B cell (primary cell): ENCODE data around the gene CA14. TPM values are rescaled to one million over a fixed set of nuclear protein-coding genes. Genes with fewer than 3 reads are reported as not detected.

Experiments used
- ATAC-seq: fragments of 200-7000 bp; cut with Tn5 transposase; one replicate; pipeline ENCODE4 v1.10.0; 2021; ENCODE audit warnings: low read depth, mild to moderate bottlenecking, moderate number of reproducible peaks, moderate library complexity
- CTCF ChIA-PET: fragments of 350-600 bp; sonication (Branson Sonifier 250); formaldehyde crosslinking; loops from one replicate; lab custom pipeline; 2021; ENCODE audit warnings: antibody characterized with exemption, inconsistent platforms; lab: Charles Lee
- POLR2A ChIA-PET: fragments of 350-600 bp; sonication (Branson Sonifier 250); formaldehyde crosslinking; loops from one replicate; lab custom pipeline; 2021; ENCODE audit warnings: antibody characterized with exemption; lab: Charles Lee
- DNase-seq: peaks from one replicate; pipeline ENCODE4 v3.0.0; 2013
- H2AFZ ChIP-seq: 2 replicates; pipeline ENCODE4 v1.6.1; 2012; ENCODE audit warnings: mild to moderate bottlenecking, low read depth, low read length; ENCODE audit not compliant: insufficient read depth, poor library complexity, severe bottlenecking
- H3K27ac ChIP-seq, 2 donors: 1 replicate in 1 of 2; 2 replicates in 1 of 2; pipeline ENCODE4 v1.5.1; 2012 to 2013; ENCODE audit warnings: low read length in 2 of 2, mild to moderate bottlenecking in 2 of 2, moderate library complexity in 1 of 2
- H3K27me3 ChIP-seq, 4 experiments: fragments of 200-600 bp in 1 of 4; sonication (generic) in 1 of 4; replicated peaks in 1 of 4; 1 replicate in 2 of 4; 2 replicates in 2 of 4; pipeline versions ENCODE4 v1.6.1 to v1.7.0; 2013 to 2016; ENCODE audit warnings: low read length in 3 of 4, mild to moderate bottlenecking in 2 of 4, mixed read lengths in 1 of 4, moderate library complexity in 1 of 4; ENCODE audit not compliant: insufficient read depth in 4 of 4, control insufficient read depth in 3 of 4; ENCODE audit errors: control extremely low read depth in 1 of 4
- H3K36me3 ChIP-seq, 2 experiments: replicated peaks in 1 of 2; 1 replicate in 1 of 2; 2 replicates in 1 of 2; pipeline versions ENCODE4 v1.6.1 to v1.7.1; 2013; ENCODE audit warnings: low read length in 1 of 2; ENCODE audit not compliant: insufficient read depth in 2 of 2, control insufficient read depth in 1 of 2; ENCODE audit errors: control extremely low read depth in 1 of 2, extremely low read depth in 1 of 2
- H3K4me1 ChIP-seq, 2 donors: fragments of 200-600 bp in 1 of 2; sonication (generic) in 1 of 2; 1 replicate in 1 of 2; 2 replicates in 1 of 2; pipeline versions ENCODE4 v1.5.1 to v1.6.1; 2013 to 2017; ENCODE audit warnings: low read length in 2 of 2; ENCODE audit not compliant: control insufficient read depth in 2 of 2, insufficient read depth in 2 of 2
- H3K4me2 ChIP-seq: replicated peaks from 2 replicates; pipeline ENCODE3; 2012; ENCODE audit warnings: mild to moderate bottlenecking, low read depth, low read length; ENCODE audit not compliant: poor library complexity, severe bottlenecking
- H3K4me3 ChIP-seq, 5 experiments: fragments of 200-600 bp in 1 of 5; sonication (generic) in 1 of 5; 1 replicate in 3 of 5; 2 replicates in 2 of 5; pipeline versions ENCODE4 v1.5.1 to v1.7.0; 2011 to 2016; ENCODE audit warnings: low read length in 4 of 5, mild to moderate bottlenecking in 4 of 5, low read depth in 2 of 5, control low read depth in 1 of 5, moderate library complexity in 1 of 5; ENCODE audit not compliant: insufficient read depth in 1 of 5; ENCODE audit errors: control extremely low read depth in 1 of 5, extremely low read depth in 1 of 5
- H3K79me2 ChIP-seq: fragments of 200-600 bp; sonication (generic); one replicate; pipeline ENCODE4 v1.6.0; 2016; ENCODE audit warnings: low read length; ENCODE audit not compliant: control insufficient read depth, insufficient read depth
- H3K9ac ChIP-seq: fragments of 200-600 bp; sonication (generic); 2 replicates; pipeline ENCODE4 v1.6.1; 2017; ENCODE audit warnings: mild to moderate bottlenecking, low read length, moderate library complexity
- H3K9me3 ChIP-seq, 3 donors: one replicate each; pipeline versions ENCODE4 v1.6.1 to v1.7.1; 2013; ENCODE audit warnings: low read length in 2 of 3; ENCODE audit not compliant: control insufficient read depth in 2 of 3, insufficient read depth in 1 of 3; ENCODE audit errors: control extremely low read depth in 1 of 3
- H4K20me1 ChIP-seq: 2 replicates; pipeline ENCODE4 v1.6.0; 2012; ENCODE audit warnings: mild to moderate bottlenecking, low read length; ENCODE audit not compliant: insufficient read depth, control insufficient read depth, poor library complexity, severe bottlenecking
- H3K27ac Mint-ChIP-seq: one replicate; pipeline ENCODE4 v1.8.0; 2021; ENCODE audit warnings: mixed read lengths
- H3K27me3 Mint-ChIP-seq: one replicate; pipeline ENCODE4 v1.8.0; 2021; ENCODE audit warnings: mixed read lengths
- H3K4me1 Mint-ChIP-seq: one replicate; pipeline ENCODE4 v1.8.0; 2021; ENCODE audit warnings: mixed read lengths
- H3K4me3 Mint-ChIP-seq: one replicate; pipeline ENCODE4 v1.8.0; 2021; ENCODE audit warnings: mixed read lengths
- H3K9me3 Mint-ChIP-seq: one replicate; pipeline ENCODE4 v1.8.0; 2022; ENCODE audit warnings: mixed read lengths; ENCODE audit not compliant: insufficient read depth
- EZH2 ChIP-seq: IDR thresholded peaks from 2 replicates; pipeline ENCODE4 v1.6.1; 2012; ENCODE audit warnings: borderline replicate concordance, low read depth, mild to moderate bottlenecking, moderate library complexity, low read length; ENCODE audit not compliant: insufficient read depth, poor library complexity, severe bottlenecking
- WGBS: methylation state at CpG from one replicate; pipeline ENCODE4 v1.1.5; 2013; ENCODE audit warnings: missing lambda C conversion rate; ENCODE audit not compliant: insufficient coverage; 5-methylcytosine and 5-hydroxymethylcytosine counted together
- intact Hi-C: fragments of 100-400 bp; cut with micrococcal nuclease; formaldehyde crosslinking; loops from one replicate; pipeline ENCODE4 v1.10.0; 2022
- polyA plus RNA-seq: library from polyadenylated mRNA; depleted of rRNA; stranded (reverse); fragments of >200 nt; gene quantifications from 2 replicates; pipeline ENCODE4 v1.2.3, GENCODE V29; 2012
- total RNA-seq, 2 donors: library from RNA; stranded (reverse); fragments of 120-200 nt in 1 of 2; gene quantifications; 1 replicate in 1 of 2; 2 replicates in 1 of 2; pipeline versions ENCODE4 v1.2.3 to v1.2.4, GENCODE V29; 2013 to 2022
- TF ChIP-seq, protein P1 (sequence below): fragments of 200-600 bp; IDR thresholded peaks from one replicate; pipeline ENCODE4 v1.8.0; 2022; ENCODE audit warnings: antibody characterized with exemption, mild to moderate bottlenecking

Gene CA14
- total and polyA plus RNA-seq, 2 donors (not counting 1 experiment from before 2014, with no cell fraction given): not detected

DNA sequence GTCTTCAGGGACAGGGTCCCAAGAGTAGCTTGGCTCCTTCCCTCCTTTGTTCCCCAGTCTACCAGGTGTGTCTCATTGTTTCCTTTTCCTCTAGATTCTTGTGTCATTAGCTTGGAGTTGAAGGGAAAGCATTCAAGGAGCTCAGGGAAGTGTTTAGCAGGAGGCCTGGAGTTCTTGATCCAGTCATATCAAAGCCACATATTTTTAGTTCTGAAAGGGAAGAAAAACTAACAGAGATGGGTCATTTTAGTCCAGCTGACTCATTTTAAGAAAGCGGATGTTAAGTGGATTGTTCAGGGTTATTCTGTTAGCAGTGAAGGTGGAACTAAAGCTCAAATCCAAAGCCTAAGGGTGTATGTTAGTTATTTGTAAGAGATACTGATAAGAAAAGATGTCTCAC lies 15.7 kb downstream of the CA14 start:
- TF ChIP-seq, protein P1, sequence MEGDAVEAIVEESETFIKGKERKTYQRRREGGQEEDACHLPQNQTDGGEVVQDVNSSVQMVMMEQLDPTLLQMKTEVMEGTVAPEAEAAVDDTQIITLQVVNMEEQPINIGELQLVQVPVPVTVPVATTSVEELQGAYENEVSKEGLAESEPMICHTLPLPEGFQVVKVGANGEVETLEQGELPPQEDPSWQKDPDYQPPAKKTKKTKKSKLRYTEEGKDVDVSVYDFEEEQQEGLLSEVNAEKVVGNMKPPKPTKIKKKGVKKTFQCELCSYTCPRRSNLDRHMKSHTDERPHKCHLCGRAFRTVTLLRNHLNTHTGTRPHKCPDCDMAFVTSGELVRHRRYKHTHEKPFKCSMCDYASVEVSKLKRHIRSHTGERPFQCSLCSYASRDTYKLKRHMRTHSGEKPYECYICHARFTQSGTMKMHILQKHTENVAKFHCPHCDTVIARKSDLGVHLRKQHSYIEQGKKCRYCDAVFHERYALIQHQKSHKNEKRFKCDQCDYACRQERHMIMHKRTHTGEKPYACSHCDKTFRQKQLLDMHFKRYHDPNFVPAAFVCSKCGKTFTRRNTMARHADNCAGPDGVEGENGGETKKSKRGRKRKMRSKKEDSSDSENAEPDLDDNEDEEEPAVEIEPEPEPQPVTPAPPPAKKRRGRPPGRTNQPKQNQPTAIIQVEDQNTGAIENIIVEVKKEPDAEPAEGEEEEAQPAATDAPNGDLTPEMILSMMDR: no peak
- TF ChIP-seq EZH2: no peak
- no peaks in the 10 kb centered on the region for H3K9me3 ChIP-seq
- Mint-ChIP-seq H3K27ac (no peak overlapping the region), H3K4me1 (peaks cover 14% of the 10 kb centered on the region), H3K9me3 (no peaks in the 10 kb centered on the region), H3K27me3 (peaks cover 10% of the 10 kb centered on the region), H3K4me3 (no peak overlapping the region)
- ChIA-PET CTCF (interaction anchor here (1.2 to 2.2 kb wide), 2 partner anchors 13 to 17 kb away, joined by 3 to 8 read pairs; no protein-coding TSS in a partner anchor), POLR2A (interaction anchor here (0.5 kb wide), 1 partner anchor 204 kb away, joined by 3 read pairs; no protein-coding TSS in a partner anchor)
- no peaks in the 10 kb centered on the region for H3K36me3 ChIP-seq
- H3K4me3 ChIP-seq: no peak overlapping the region
- H3K4me1 ChIP-seq: peaks cover 7 to 13% of the 10 kb centered on the region in 2 donors
- H3K9ac ChIP-seq: no peak overlapping the region
- H3K27me3 ChIP-seq: no peaks in the 10 kb centered on the region
- no peak overlapping the region for H2AFZ ChIP-seq
- H3K27ac ChIP-seq: no peak overlapping the region
- DNase-seq (no peak), ATAC-seq (no peak)
- H4K20me1 ChIP-seq: no peaks in the 10 kb centered on the region
- no peak overlapping the region for H3K4me2 ChIP-seq
- peaks cover 11% of the 10 kb centered on the region for H3K79me2 ChIP-seq
- intact Hi-C loops: no loop called here
- WGBS: no CpG with 5 or more reads among the region's 1 CpG

DNA sequence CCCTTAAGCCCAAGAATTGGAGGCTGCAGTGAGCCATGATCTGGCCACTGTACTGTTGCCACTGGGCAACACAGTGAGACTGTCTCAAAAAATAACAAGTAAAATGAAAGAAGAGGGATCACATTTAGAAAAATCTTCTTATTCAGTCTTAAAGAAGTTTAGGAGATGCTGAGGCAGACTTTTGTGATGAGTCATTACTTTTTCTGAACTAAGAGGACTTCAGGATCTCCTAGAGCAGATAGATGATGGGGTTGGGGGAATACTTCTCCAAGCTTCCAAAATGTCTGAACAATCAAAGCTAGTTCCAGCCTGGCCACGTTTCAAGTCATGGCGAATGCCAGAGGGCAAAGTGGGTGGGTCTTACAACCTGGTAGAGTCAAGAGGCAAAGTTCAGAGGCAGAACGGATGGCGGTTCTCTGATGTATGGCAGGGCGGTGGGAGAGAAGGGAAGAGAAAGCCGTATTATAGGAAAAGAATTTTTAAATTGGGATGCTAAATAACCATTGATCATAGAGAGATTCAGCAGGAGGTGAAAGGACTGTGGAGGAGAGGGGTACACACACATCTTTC lies 22.6 kb downstream of the CA14 start:
- intact Hi-C loops: loop anchor here (5.0 kb wide), 1 partner anchor 43 kb away; the partner anchor contains the start of gene ANP32E
- DNase-seq (no peak), ATAC-seq (no peak)
- H3K9me3 Mint-ChIP-seq: no peaks in the 10 kb centered on the region
- Histone ChIP-seq H3K9ac (no peak overlapping the region), H3K27ac (no peak overlapping the region), H3K36me3 (no peaks in the 10 kb centered on the region), H3K79me2 (no peaks in the 10 kb centered on the region), H4K20me1 (no peaks in the 10 kb centered on the region), H3K9me3 (peaks cover 0 to 12% (median 0%) of the 10 kb centered on the region in 3 donors), H3K27me3 (peaks cover 0 to 12% (median 3%) of the 10 kb centered on the region in 4 experiments), H2AFZ (no peak overlapping the region), H3K4me1 (peaks cover 20 to 23% of the 10 kb centered on the region in 2 donors), H3K4me3 (no peak overlapping the region), H3K4me2 (no peak overlapping the region)
- no peak for TF ChIP-seq EZH2
- TF ChIP-seq, protein P1: no peak
- peaks cover 18% of the 10 kb centered on the region for H3K4me1 Mint-ChIP-seq
- ChIA-PET POLR2A (no interaction called here), CTCF (interaction anchor here (1.7 to 3.6 kb wide), 3 partner anchors 10 to 24 kb away, joined by 6 to 60 read pairs (median 22); partner anchors contain the start of genes APH1A and CA14)
- peaks cover 7% of the 10 kb centered on the region for H3K27me3 Mint-ChIP-seq
- 93% methylated on average over 5 of the region's 6 CpGs for WGBS
- H3K27ac Mint-ChIP-seq: no peak overlapping the region
- peak overlapping the region; percentile 20 for H3K4me3 Mint-ChIP-seq
